Adrenal gland (tissue), 12 donors: ENCODE results near the gene LFNG. TPM values are rescaled to one million over a fixed set of nuclear protein-coding genes. Genes with fewer than 3 reads are reported as not detected.

Source experiments
- DNase-seq, 7 donors: peaks; one replicate each; pipeline ENCODE4 v3.0.0-alpha.2; 2019 to 2020
- H3K27ac ChIP-seq, 5 donors: fragments of 200-600 bp; sonication (generic) in 4 of 5; 1 replicate in 3 of 5; 2 replicates in 2 of 5; pipeline versions ENCODE4 v1.5.1 to v1.8.0; 2016 to 2020; ENCODE audit warnings: mild to moderate bottlenecking in 1 of 5
- H3K27me3 ChIP-seq: fragments of 200-600 bp; 2 replicates; pipeline ENCODE4 v1.8.0; 2021
- H3K36me3 ChIP-seq, 2 donors: fragments of 200-600 bp; replicated peaks in 1 of 2; 1 replicate in 1 of 2; 2 replicates in 1 of 2; pipeline versions ENCODE4 v1.5.1 to v1.8.0; 2018 to 2022
- H3K4me1 ChIP-seq, 2 donors: fragments of 200-600 bp; replicated peaks in 1 of 2; 1 replicate in 1 of 2; 2 replicates in 1 of 2; pipeline versions ENCODE4 v1.5.1 to v1.8.0; 2018 to 2021
- H3K4me3 ChIP-seq, 4 donors: fragments of 200-600 bp; sonication (generic) in 3 of 4; one replicate each; pipeline ENCODE4 v1.5.1; 2016 to 2018
- H3K9me3 ChIP-seq, 3 donors: fragments of 200-600 bp; sonication (generic) in 1 of 3; replicated peaks in 1 of 3; 1 replicate in 2 of 3; 2 replicates in 1 of 3; pipeline versions ENCODE4 v1.5.1 to v1.8.0; 2016 to 2021
- CTCF ChIP-seq, 6 experiments: fragments of 450-650 bp in 4 of 6; fragments of 200-600 bp in 2 of 6; sonication (generic) in 1 of 6; IDR thresholded peaks; 1 replicate in 5 of 6; 2 replicates in 1 of 6; pipeline versions ENCODE4 v1.5.1 to v1.8.0; 2016 to 2021; ENCODE audit warnings: antibody characterized with exemption in 6 of 6, mild to moderate bottlenecking in 2 of 6, moderate library complexity in 1 of 6
- POLR2A ChIP-seq, 2 donors: fragments of 450-650 bp; IDR thresholded peaks; one replicate each; pipeline ENCODE4 v1.6.1; 2017; ENCODE audit warnings: antibody characterized with exemption in 2 of 2, mild to moderate bottlenecking in 2 of 2, moderate library complexity in 1 of 2
- WGBS, 4 donors: extraction: QIAGEN DNeasy Blood & Tissue Kit in 2 of 4; methylation state at CpG; one replicate each; pipeline versions ENCODE4 v1.1.5 to v1.1.7; 2013 to 2017; 5-methylcytosine and 5-hydroxymethylcytosine counted together
- intact Hi-C, 2 donors: fragments of 100-400 bp; cut with DNase I; formaldehyde crosslinking; loops; one replicate each; pipeline versions ENCODE4 v1.14.1 to v1.15.0; 2022 to 2023
- polyA plus RNA-seq, 3 donors: library from polyadenylated mRNA; stranded (reverse); fragments of 200-250 nt in 2 of 3; fragments of 350-450 nt in 1 of 3; fragmentation: Illumina TruSeq in 1 of 3; extraction: RNeasy Lipid Tissue Mini Kit (QIAGEN cat#74804) in 1 of 3; gene quantifications; one replicate each; pipeline ENCODE4 v1.2.3, GENCODE V29; 2013 to 2014
- total RNA-seq, 9 donors: library from RNA; depleted of rRNA in 4 of 9; stranded (reverse); fragments of >200 nt in 4 of 9; fragments of 120-200 nt in 1 of 9; fragmentation: NEBNext Ultra II Directional in 1 of 9; extraction: Animal tissue kit (Norgen Biotek cat#: 25700) in 1 of 9; gene quantifications; one replicate each; pipeline versions ENCODE4 v1.1.0 to v1.2.4, GENCODE V29; 2013 to 2023
- donor health status: healthy with polysubstance abuse.
- donor health status: Bipolar disorder and iron deficiency.
- donor health status: DM: yes; HTN: yes; CAD: no.
- donor health status: DM: no; HTN: no; CAD: no.
- donor health status: DM: no; HTN: no; CAD: no.
- donor health status: DM: yes; HTN: yes; CAD: no.

The LFNG gene
- total and polyA plus RNA-seq, 12 donors = 1.4 to 26.1 (median 14.2) TPM

GRCh38 chr7:2523461-2523936, 3.9 kb downstream of the LFNG start:
- H3K4me3 ChIP-seq = peak overlapping the region in 1 of 4 donors; percentile 27
- no peaks in the 10 kb centered on the region for H3K9me3 ChIP-seq
- H3K27me3 ChIP-seq = no peaks in the 10 kb centered on the region
- peaks cover 50 to 70% of the 10 kb centered on the region in 2 donors for H3K4me1 ChIP-seq
- peak overlapping the region in 4 of 5 donors; percentile 40 to 84 (median 50) for H3K27ac ChIP-seq
- TF ChIP-seq CTCF (IDR thresholded peaks at IDR 0.05) (no peak), POLR2A (IDR thresholded peaks at IDR 0.05) (no peak)
- peak in 1 of 7 donors; percentile 29 for DNase-seq
- intact Hi-C loops = no loop called here
- 0 to 36% (median 24%) methylated on average over 1 to 22 of the region's 22 CpGs; no CpG with 5 or more reads in 1 of the 4 donors for WGBS, 4 donors
- peaks cover 0 to 23% of the 10 kb centered on the region in 2 donors for H3K36me3 ChIP-seq

GRCh38 chr7:2523941-2524807, 4.6 kb downstream of the LFNG start:
- Histone ChIP-seq H3K4me1 (peaks cover 50 to 70% of the 10 kb centered on the region in 2 donors), H3K27ac (peak overlapping the region in 4 of 5 donors; percentile 40 to 84 (median 50)), H3K9me3 (no peaks in the 10 kb centered on the region), H3K27me3 (no peaks in the 10 kb centered on the region), H3K36me3 (peaks cover 0 to 23% of the 10 kb centered on the region in 2 donors), H3K4me3 (peak overlapping the region in 1 of 4 donors; percentile 27)
- peak; percentile 92 to 96 (median 95) for DNase-seq
- intact Hi-C loops = no loop called here
- WGBS, 4 donors = 26 to 75% (median 40%) methylated on average over 4 to 51 of the region's 51 CpGs
- TF ChIP-seq POLR2A (IDR thresholded peaks at IDR 0.05) (peak in 1 of 2 donors; percentile 25), CTCF (IDR thresholded peaks at IDR 0.05) (peak in 1 of 6 experiments; percentile 14)

DNA sequence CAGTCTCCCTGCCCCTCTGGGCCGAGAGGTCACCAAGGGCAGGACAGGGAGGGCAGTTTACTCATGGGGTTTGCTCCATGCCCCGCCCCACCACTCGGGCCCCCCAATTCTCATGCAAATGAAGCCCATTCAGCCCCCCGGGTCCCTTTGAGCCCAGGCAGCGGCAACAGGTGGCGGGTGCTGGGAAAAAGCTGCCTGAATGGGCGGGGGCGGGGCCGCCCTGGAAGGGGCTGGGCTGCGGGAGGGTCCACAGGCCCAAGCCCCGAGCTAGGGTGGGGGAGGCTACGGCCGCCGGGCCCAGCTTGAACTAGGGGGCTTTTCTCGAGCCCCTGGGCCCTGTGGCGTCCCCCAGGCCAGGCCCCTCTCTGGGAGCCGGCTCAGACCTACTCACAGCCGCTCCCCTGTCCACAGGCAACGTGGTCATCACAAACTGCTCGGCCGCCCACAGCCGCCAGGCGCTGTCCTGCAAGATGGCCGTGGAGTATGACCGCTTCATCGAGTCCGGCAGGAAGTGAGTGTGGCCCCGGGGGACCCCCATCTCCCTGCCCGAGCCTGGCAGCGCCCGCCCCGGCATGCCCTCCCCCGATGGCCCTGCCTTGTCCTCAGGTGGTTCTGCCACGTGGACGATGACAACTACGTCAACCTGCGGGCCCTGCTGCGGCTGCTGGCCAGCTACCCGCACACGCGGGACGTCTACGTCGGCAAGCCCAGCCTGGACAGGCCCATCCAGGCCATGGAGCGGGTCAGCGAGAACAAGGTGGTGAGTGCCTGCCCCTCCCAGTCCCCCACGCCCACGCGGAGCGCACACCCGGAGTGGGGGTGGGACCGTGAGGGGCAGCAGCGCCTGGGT, 5.5 kb downstream of the LFNG start:
- no peaks in the 10 kb centered on the region for H3K27me3 ChIP-seq

More for the DNA sequence above, 5.5 kb downstream of the LFNG start:
- no peak overlapping the region for H3K4me3 ChIP-seq
- H3K36me3 ChIP-seq = peaks cover 0 to 23% of the 10 kb centered on the region in 2 donors
- no peak for DNase-seq
- H3K27ac ChIP-seq = peak overlapping the region in 1 of 5 donors; percentile 58
- 79 to 84% (median 84%) methylated on average over 18 to 53 of the region's 53 CpGs for WGBS, 4 donors
- H3K4me1 ChIP-seq = peaks cover 56 to 77% of the 10 kb centered on the region in 2 donors
- intact Hi-C loops = no loop called here
- TF ChIP-seq CTCF (IDR thresholded peaks at IDR 0.05) (no peak), POLR2A (IDR thresholded peaks at IDR 0.05) (no peak)
- H3K9me3 ChIP-seq = no peaks in the 10 kb centered on the region
